ENCODE measurements around the gene TMEM222.

DNA sequence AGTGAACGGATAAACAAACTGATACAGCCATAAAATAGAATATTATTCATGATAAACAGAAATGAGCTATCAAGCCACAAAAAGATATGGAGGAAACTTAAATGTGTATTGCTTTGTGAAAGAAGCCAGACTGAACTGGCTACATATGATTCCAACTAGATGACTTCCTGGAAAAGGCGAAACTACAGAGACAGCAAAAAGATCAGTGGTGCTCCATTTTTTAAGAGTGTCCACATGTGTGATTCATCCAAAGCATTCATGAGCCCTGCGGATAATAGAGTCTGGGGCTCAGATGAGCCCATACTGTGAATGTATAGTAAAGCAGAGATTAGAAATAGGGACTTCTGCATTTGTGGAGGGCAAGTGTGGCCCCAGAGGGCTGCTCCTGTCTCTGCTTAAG is 7.8 kb upstream of the TMEM222 start:
- TF ChIP-seq, protein P1, sequence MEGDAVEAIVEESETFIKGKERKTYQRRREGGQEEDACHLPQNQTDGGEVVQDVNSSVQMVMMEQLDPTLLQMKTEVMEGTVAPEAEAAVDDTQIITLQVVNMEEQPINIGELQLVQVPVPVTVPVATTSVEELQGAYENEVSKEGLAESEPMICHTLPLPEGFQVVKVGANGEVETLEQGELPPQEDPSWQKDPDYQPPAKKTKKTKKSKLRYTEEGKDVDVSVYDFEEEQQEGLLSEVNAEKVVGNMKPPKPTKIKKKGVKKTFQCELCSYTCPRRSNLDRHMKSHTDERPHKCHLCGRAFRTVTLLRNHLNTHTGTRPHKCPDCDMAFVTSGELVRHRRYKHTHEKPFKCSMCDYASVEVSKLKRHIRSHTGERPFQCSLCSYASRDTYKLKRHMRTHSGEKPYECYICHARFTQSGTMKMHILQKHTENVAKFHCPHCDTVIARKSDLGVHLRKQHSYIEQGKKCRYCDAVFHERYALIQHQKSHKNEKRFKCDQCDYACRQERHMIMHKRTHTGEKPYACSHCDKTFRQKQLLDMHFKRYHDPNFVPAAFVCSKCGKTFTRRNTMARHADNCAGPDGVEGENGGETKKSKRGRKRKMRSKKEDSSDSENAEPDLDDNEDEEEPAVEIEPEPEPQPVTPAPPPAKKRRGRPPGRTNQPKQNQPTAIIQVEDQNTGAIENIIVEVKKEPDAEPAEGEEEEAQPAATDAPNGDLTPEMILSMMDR (conservative IDR thresholded peaks at IDR 0.05; ENCODE audit: low read depth, low read length), result no peak
- no peak for TF ChIP-seq EZH2phosphoT487 (IDR thresholded peaks at IDR 0.05; ENCODE audit: borderline replicate concordance, low read length)
- no peak for TF ChIP-seq EZH2 (IDR thresholded peaks at IDR 0.05; ENCODE audit: low read length, unreplicated experiment)

Data from PC-3 (cell line).